RWPE1 (cell line): ENCODE data around the gene SNX18.

Experiments used
- CTCF ChIA-PET: fragments of 350-600 bp; sonication (Branson Sonifier 250); formaldehyde crosslinking; extraction: SDS; loops from one replicate; lab custom pipeline; 2021; lab: Yijun Ruan, JAX
- POLR2A ChIA-PET: fragments of 400-600 bp; formaldehyde crosslinking; extraction: SDS; loops from one replicate; lab custom pipeline; 2020; ENCODE audit warnings: antibody characterized with exemption; ENCODE audit not compliant: low non-redundant PET; lab: Yijun Ruan, JAX
- DNase-seq: peaks from one replicate; pipeline ENCODE4 v3.0.0; 2012; ENCODE audit warnings: low spot score
- H3K27ac ChIP-seq: fragments of 450-650 bp; 2 replicates; pipeline ENCODE4 v1.5.1; 2017
- CTCF ChIP-seq: fragments of 450-650 bp; conservative IDR thresholded peaks from 2 replicates; pipeline ENCODE4 v1.5.1; 2017; ENCODE audit warnings: low read depth, mild to moderate bottlenecking

SNX18 gene

GRCh38 chr5:54523534-54523933 is 6.0 kb downstream of the SNX18 start:
- POLR2A ChIA-PET: no interaction called here
- CTCF ChIA-PET: interaction anchor here (0.6 to 1.3 kb wide), 7 partner anchors 28 to 327 kb away, joined by 3 to 8 read pairs (median 4); no protein-coding TSS in a partner anchor
- no peak for TF ChIP-seq CTCF
- H3K27ac ChIP-seq: no peak overlapping the region
- no peak for DNase-seq

GRCh38 chr5:54524082-54524481 is 6.5 kb downstream of the SNX18 start:
- no peak for DNase-seq
- ChIA-PET POLR2A (no interaction called here), CTCF (interaction anchor here (0.6 to 1.1 kb wide), 5 partner anchors 35 to 321 kb away, joined by 3 to 8 read pairs (median 4); no protein-coding TSS in a partner anchor)
- no peak for TF ChIP-seq CTCF
- H3K27ac ChIP-seq: no peak overlapping the region

DNA sequence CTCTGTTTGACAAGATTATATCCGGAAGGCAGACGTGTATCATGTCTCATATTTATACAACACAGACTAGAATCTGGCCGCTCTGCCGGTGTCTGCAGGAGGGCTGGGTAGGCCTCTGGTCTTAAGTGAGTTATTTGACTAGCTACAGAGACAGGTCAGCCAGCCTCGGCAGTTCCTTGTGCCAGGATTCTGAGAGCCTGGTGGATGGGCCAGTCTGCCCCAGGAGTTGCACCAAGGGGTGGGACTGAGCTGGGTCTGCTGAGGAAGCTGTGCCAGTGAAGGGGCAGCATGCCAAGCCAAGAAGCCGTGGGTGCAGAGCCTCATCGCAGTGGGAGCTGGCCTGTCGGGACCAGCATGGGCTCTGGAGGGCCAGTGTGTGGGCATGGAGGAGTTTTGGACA is 7.1 kb downstream of the SNX18 start:
- no peak overlapping the region for H3K27ac ChIP-seq
- POLR2A ChIA-PET: interaction anchor here (0.5 to 0.6 kb wide), 2 partner anchors 51 to 606 kb away, joined by 3 read pairs; no protein-coding TSS in a partner anchor
- no peak for DNase-seq
- no peak for TF ChIP-seq CTCF
- CTCF ChIA-PET: interaction anchor here (0.6 to 1.0 kb wide), 4 partner anchors 11 to 974 kb away, joined by 3 to 4 read pairs (median 3); no protein-coding TSS in a partner anchor

DNA sequence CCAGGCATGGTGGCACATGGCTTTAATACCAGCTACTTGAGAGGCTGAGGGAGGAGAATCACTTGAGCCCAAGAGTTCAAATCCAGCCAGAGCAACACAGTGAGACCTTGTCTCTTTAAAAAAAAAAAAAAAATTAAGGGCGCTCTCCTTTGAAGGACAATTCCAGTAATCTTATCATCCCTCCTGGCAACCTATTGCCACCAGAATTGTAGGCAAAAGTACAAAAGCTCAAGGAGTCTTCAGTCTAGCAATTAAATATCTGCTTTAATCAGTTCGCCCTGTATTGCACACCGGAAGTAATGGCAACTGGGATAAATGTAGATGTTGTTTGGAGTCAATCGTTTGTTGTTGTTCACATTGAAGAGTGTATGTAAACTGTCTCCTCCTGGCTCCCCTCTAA is 7.7 kb downstream of the SNX18 start:
- H3K27ac ChIP-seq: no peak overlapping the region
- POLR2A ChIA-PET: interaction anchor here (0.5 to 0.6 kb wide), 2 partner anchors 50 to 605 kb away, joined by 3 read pairs; no protein-coding TSS in a partner anchor
- no peak for TF ChIP-seq CTCF
- CTCF ChIA-PET: interaction anchor here (0.6 to 1.0 kb wide), 4 partner anchors 10 to 975 kb away, joined by 3 to 4 read pairs (median 3); no protein-coding TSS in a partner anchor
- no peak for DNase-seq

DNA sequence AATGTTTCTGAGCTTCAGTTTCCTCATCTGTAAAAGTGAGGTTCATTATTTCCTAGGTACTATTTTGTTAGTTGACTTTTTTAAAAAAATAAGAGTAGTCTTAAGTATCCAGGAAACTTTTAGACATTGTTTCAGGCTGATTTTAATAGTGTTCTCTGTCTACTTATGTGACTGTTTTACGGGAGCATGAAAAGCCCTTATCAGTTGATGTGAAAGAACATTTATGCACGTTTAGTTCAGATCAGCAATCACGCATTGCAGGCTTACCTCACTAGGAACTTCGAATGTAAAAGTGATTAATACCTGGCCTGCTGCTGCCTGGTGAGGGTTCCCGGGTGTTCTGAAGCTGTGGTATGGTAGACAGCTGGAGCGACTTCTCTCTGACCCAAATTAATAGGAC is 8.1 kb downstream of the SNX18 start:
- no peak overlapping the region for H3K27ac ChIP-seq
- no peak for TF ChIP-seq CTCF
- CTCF ChIA-PET: interaction anchor here (0.6 kb wide), 1 partner anchor 308 kb away, joined by 3 read pairs; no protein-coding TSS in a partner anchor
- POLR2A ChIA-PET: no interaction called here
- DNase-seq: no peak

GRCh38 chr5:54526604-54527288 is 9.2 kb downstream of the SNX18 start:
- H3K27ac ChIP-seq: no peak overlapping the region
- CTCF ChIA-PET: interaction anchor here (0.6 to 2.3 kb wide), 3 partner anchors 10 to 953 kb away, joined by 3 to 8 read pairs (median 5); partner anchors contain the start of gene SNX18
- POLR2A ChIA-PET: no interaction called here
- DNase-seq: no peak
- no peak for TF ChIP-seq CTCF
